GM18507 (cell line): ENCODE measurements around the gene HBS1L.

Experiments used
- DNase-seq: peaks from one replicate; pipeline ENCODE4 v3.0.0; 2011; ENCODE audit warnings: low read depth; ENCODE audit not compliant: insufficient read length; ENCODE audit errors: extremely low spot score
- FAIRE-seq: peaks from 2 replicates; lab custom pipeline; 2011; peaks lifted over from hg19 to GRCh38; lab: Jason Lieb, UNC

HBS1L gene

DNA sequence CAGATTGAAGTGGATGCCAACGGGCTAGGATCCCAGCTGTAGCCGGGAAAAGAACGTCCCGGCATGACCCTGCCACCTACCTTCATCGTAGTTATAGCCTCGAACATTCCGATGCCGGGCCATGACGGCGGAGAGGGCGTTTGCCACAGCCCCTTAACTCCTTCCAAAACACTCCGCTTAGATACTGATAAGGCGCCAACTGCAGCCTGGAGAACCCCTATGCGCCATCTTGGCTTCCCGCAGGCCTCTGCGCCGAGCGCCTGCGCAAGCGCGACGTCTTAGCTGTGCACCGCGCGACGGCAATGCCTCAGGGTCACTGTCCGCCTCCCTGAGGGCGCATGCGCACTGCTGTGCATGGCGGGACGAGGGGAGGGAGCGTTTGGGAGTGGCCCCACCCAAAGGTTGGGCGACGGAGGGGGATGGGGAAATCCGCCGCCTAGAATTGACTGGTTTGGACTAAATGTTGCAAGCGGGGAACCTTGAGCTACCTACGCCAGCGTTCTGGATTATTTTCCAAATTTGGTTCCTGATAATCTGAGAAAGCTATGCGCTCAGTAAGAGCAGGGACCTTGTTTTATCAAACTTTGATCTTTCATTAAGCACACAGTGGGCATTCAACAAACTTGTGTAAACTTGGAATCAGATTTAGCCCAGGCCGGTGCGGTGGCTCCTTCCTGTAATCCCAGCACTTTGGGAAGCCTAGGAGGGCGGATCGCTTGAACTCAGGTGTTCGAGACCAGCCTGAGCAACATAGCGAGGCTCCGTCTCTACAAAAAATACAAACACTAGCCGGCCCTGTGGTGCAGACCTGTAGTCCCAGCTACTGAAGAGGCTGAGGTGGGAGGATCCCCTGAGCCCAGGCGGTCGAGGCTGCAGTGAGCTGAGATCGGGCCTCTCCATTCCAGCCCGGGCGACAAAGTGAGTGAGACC lies at the start of gene HBS1L:
Gene HBS1L, minus strand, starts transcription at position 254 of the 930 bp plus-strand sequence. Its CDS starts 131 bp downstream, at position 123.
- peak; percentile 100 for FAIRE-seq
- peak; percentile 98 for DNase-seq

DNA sequence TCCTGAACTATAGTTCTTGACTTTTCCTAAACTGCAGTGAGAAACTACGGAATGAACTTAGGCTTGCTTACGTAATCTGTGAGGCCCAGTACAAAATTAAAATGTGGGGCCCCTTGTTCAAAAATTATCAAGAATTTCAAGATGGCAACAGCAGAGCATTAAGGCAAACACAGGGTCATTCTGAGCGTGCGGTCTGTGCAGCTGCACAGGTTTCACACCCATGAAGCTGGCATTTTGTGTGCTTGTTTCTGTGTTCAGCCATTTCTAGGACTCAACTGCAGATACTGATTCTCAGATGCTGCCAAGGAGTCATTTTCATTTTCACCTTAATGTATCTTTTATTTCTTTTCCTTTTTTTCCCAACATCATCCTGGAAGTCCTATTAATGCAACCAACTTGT lies 49.6 kb upstream of the HBS1L start:
- FAIRE-seq (no peak), DNase-seq (no peak)

DNA sequence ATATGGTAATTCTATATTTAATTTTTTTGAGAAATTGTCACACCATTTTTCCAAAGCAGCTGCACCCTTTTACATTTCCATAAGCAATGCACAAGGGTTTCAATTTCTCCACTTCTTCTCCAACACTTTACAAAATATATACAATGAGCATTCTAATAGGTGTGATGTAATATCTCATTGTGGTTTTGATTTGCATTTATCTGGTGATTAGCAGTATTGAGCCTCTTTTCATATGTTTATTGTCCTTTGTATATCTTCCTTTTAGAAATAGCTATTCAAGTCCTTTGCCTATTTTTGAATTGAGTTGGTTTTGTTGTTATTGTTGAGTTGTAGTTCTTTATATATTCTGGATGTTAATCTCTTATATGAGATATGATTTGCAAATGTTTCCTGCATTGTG lies 47.6 kb upstream of the HBS1L start:
- FAIRE-seq (peak; percentile 24), DNase-seq (no peak)

DNA sequence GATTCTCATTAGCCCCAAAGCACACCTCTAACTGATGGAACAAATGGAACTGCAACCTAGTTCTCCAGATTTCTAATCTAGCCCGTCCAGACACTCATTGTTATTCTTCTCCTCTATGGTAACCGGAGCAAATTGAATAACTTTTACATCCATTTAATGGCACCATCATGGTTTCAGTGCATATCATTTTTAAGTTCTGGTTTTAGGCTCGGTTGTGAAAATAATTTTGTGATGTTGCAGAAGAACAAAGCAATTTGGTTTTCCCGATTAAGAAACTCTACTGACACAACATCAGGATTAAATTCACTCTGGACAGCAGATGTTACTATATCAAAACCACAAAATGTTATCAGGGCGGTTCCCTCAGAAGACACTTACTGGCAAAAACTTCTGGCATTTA lies 42.5 kb upstream of the HBS1L start:
- FAIRE-seq (no peak), DNase-seq (no peak)

DNA sequence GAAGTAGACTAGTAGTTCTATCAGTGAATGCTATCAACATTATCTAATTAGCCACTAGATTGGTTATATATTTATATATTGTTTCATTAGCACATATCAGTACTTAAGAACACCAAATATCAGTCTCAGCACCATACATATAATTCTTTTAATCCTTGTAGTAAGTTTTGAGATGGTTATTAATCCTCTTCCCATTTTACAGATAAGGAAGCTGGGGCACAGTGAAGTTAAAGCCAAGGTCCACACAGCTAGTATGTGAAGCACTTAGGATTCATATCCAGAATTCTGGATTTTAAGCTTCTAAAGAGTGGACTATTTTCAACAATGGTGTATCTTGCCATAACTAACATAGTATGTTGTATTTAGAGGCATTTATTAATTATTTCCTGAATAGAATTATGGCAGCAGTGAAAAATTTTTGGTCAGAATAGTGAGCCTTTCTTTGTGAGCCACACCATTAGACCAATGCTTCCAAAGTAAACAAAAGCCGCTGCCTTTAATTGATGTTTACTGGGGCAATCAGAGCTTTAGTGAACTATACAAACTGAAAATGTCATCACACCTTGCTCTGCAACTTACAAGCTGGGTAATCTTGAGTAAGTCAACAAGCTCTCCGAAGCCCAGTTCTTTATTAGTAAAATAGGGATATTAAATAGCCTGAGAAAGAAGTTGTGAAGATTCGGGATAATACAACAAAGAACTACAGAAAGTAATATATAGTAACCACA lies 41.9 kb upstream of the HBS1L start:
- DNase-seq: no peak
- FAIRE-seq: no peak

DNA sequence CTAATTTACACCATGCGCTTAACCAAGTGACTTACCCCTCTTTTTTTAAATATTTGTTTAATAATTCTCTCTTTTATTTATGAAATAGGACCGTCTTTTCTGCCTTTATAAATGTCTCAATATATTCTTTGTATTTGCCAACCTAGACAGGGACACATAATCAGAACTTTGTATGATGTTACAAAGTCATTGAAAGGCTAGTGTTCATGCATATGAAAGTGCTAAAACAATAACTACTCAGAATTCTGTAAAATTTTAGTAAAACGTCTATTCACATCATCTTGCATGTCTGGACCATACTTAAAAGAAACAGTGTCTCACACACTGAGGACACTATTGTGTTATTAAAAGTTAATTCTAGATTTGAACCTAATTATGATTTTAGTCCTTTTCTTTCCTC lies 41.1 kb upstream of the HBS1L start:
- FAIRE-seq (peak; percentile 24), DNase-seq (no peak)

DNA sequence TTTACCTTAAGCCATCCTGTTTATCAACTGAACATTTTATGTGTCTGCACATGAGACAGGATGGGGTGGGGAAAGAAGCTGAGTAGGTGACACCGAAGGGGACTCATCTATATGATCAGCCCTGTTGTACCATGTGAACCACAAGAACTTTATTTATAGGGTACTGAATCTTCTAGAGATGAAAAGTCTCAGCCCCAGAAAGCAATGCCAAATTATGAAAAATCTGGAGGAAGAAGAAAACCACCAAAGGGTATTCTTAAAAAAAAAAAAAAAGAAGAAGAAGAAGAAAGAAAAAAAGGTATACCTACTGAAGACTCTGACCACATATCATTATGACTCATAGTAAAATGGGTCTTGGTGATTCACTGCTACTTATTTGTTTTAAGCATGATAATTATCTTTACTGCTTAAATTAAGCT lies 39.8 kb upstream of the HBS1L start:
- FAIRE-seq (peak; percentile 38), DNase-seq (no peak)

DNA sequence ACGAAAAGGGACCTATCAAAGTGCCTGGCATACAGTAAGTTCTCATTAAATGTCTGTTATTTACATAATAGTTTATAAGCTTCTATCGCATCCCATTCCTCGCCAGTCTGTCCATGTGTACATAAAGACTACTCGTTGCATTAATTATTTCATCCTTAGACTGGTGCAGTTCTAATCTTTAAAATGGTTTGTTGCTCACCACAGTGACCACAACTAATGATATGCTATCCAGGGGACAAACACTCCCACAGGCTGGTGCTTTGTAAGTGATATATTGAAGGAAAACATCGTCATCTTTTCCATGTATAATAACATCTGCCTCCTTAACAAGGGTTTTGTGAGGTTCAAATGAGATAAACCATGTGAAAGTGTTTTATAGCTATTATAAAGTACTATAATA lies 39.0 kb upstream of the HBS1L start:
- DNase-seq (no peak), FAIRE-seq (no peak)

DNA sequence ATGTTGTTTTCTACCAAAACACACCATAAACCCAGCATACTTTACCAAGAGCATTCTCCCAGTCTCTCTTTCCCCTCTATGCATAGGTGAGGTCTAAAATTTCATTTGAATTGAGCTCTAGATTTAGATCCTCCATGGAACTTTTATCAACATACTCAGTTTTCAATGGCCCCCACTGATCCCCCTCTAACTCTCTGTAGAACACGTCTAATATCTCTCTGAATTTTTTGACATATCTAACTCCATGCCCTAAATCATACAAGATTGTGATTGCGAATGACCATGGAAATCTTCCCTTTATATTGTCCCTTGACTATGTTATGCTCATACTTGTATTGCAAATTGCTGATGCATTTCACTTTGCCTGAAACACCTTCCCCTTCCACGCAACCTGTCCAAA lies 38.1 kb upstream of the HBS1L start:
- FAIRE-seq: no peak

DNA sequence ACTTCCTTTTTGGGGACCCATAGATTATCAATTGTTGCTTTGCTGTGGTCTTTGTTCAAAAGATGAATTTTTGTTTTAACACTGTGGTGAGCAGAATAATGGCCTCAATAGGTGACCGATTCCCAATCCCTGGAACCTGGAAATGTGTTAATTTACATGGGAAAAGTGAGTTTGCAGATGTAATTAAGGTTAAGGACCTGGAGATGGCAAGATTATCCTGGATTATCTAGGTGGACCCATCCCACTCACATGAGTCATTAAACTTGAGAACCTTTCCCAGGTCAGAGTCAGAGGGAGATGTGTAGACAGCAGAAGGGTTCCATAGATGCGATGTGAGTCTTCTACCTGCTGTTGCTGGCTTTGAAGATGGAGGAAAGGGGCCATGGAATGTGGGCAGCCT lies 36.2 kb upstream of the HBS1L start:
- no peak for FAIRE-seq
- DNase-seq: no peak

More for the DNA sequence above, 38.1 kb upstream of the HBS1L start:
- DNase-seq: no peak

DNA sequence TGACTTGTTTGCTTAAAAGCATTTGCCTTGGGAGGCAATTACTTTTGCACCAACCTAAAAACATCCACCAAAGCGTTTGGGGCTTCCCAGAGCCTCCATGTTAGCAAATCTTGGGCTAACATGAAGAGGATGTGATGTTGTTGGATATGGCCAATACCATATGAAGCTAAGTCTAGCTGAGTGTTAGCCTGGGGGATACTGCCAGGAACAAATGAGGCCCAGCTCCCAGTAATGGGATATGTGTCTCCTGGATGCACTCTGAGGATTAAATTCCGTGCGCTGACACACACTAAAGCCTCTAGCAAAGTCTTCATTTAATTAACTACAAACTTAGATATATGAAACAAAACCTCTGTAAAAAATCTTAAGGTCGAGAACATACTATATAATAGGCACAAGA lies 35.3 kb upstream of the HBS1L start:
- FAIRE-seq: peak; percentile 35
- no peak for DNase-seq

DNA sequence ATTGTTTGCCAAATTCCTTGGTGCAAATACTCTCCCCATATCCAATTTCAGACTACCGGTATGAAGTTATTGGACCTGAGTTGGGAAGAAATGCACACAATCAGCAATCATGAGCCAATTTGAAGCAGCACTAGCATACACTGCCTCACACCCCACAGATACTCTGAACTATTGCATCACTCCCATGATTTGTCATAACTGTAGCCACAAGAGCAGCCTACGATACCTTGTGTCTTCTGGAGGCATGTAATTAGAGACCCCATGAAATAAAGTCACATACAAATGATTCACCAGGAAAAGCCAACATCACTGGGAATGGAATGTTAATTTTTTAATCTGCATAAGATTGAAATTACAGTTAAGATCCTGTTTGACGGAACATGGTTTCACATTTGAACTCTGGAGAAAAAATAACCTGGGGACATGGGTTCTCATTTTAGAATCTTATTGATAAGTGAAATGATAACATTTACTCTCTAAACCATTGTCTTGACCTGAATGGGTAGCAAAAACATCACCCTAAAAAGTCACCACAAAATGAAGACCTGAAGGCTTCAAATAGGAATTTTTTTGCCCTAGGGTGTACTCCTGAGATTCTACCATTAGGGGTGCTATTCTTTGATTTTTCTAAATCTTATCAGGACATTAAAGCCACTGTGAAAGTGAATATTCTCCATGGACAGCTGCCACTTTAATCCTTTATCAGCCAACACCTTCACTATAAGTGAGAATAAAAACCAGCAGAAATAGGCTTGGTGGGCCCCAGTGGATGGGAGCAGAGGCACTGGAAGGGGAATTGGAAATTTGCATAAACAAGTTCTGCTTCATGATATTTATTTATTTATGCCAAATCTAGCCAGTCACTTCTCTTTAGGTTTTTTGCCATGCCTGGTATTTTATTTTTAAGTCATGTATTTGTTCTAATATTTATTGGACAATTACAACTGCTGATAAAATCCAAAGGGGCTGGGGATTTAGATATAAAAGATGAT lies 34.5 kb upstream of the HBS1L start:
- DNase-seq (peak; percentile 18), FAIRE-seq (peak; percentile 89)

DNA sequence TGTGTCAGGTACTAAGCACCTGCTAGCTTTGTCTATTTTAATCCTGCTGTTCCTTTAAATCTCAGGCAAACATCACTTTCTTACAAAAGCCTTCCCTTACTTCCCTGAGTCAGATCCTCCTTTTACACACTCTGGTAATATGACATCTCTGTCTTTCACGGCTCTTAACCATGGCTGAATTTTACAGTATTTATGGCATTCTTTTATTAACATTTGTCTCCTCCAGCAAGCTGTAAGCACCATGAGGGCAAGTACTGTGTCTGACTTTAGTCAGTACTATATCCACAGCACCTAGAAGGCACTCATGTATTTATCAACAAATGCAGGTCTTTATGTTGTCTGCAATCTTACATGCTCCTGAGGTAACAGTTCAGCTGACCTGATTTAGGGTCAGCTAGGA lies 33.7 kb upstream of the HBS1L start:
- DNase-seq (no peak), FAIRE-seq (no peak)

DNA sequence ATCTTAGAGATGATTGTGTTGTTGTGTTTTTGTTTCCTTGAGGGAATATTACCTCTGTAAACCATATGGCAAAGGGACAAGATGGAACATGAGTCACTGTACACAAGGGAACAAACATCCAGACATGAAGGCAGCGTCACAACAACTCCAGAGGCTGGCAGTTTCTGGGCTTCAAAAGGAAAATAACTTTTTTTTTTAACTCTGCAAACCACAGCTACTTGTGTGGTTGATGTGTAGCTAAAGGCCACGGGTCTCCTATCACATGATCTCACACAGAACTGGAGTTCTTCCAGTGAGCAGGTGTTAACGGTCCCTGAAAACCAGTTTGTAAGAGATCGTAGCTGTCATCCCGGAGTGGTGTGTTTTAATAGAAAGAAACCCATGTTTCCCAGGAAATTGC lies 33.2 kb upstream of the HBS1L start:
- FAIRE-seq: peak; percentile 75
- DNase-seq: no peak

DNA sequence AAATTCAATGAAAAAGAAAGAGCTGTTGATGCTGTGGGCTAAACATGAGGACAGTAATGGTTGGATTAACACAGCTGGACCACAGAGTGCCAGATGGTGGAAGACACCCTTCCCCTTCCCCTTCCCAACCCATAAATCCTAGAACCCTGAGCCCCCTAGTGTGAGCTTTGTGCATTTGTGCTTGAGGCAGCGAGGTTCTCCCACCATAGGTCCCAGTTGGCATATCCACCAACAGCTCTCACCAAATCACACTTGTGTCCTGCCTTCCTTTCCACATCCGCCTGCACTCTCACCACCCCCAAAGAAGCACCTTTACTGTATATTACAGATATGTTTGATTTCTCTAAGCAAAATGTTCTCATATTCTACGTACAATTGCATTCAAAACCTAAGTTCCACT lies 32.8 kb upstream of the HBS1L start:
- peak; percentile 65 for FAIRE-seq

DNA sequence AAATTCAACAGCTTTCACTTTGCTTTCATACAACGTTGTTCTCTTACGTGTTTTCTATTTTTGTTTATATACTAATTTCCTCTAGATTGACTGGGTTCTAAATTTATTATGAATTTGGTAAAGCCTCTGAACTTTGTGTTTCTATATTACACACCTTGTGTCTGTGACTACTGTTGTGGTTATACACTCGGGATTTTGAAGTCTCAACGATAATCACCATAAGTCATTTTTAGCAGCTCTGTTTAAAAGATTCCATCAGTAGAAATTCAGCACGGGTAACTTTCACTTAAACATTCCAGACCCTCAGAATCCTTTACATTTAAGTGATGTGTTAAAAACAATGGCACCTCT lies 31.8 kb upstream of the HBS1L start:
- DNase-seq: no peak
- no peak for FAIRE-seq

More for the DNA sequence above, 32.8 kb upstream of the HBS1L start:
- no peak for DNase-seq

DNA sequence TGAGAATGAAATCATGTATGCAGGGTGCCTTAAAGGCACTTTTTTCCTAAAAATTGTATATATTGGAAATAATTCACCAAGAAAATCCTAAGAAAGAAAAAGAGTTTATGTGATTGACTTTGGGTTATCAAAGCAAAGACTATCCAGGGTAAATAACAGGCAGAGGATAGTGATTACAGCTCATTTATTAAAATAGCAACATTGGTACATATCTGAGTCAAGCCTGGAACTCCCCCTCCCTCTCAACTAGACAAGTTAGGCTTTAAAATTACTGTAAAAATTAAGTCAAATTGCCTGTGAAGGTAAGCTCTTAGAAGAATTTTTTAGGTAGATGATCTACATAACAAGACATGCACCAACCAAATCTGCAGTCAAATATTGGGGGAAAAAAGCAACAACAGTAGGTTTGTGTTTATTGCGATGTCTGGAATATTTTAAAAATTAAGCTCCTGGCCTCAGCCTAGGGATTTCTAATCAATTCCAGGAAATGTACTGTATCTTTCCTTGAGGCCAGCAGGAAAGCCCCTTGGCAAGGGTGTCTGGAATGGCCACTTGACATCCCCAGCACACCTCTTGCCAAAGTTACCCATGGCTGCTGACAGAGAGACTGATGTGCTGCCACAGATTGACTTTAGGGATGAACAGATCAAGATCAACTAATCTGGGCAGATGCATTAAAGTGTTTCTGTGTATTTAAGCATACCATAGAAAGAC lies 31.2 kb upstream of the HBS1L start:
- DNase-seq (no peak), FAIRE-seq (peak; percentile 62)

DNA sequence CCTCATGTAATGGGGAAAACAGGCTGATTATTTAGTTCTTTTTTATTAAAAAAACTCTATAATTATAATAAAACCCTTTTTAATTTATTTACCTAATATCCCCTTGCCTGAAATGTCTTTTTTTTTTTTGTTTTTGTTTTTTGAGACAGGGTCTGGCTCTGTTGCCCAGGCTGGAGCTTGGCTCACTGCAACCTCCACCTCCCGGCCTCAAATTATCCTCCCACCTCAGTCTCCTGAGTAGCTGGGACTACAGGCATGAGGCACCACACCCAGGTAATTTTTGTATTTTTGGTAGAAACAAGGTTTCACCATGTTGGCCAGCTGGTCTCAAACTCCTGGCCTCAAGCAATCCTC lies 30.3 kb upstream of the HBS1L start:
- DNase-seq (no peak), FAIRE-seq (no peak)
